ENCODE measurements around the gene ARHGAP8.

ARHGAP8 gene

DNA sequence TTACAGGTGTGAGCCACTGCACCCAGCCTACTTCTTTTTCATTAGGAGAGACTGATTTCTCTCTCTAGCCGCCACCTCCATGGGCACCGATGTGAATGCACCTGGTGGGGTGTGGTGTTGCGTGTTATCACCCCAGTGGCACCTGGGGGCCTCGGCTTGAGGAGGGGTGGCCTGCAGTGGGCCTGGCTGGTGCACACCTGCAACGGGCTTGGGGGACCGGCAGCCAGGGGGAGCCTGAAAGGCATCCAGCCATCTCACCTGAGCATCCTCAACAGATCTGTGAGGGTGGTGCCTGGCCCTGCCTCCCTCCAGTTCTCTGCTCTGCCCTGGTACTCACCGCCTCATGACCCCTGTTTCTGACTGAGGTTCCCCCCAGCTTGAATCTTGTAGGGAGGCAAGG lies 108.9 kb downstream of the ARHGAP8 start:
- TF ChIP-seq CTCF (IDR thresholded peaks at IDR 0.05; ENCODE audit: insufficient read depth, low read depth, low read length, missing control alignments), result peak; percentile 31
- no peak overlapping the region for H3K4me3 ChIP-seq (ENCODE audit: low read length)
- no peak for DNase-seq (ENCODE audit: low read depth)

GRCh38 chr22:44862281-44862680 lies 109.9 kb downstream of the ARHGAP8 start:
- TF ChIP-seq CTCF (IDR thresholded peaks at IDR 0.05; ENCODE audit: insufficient read depth, low read depth, low read length, missing control alignments), result no peak
- no peak overlapping the region for H3K4me3 ChIP-seq (ENCODE audit: low read length)
- DNase-seq (ENCODE audit: low read depth), result no peak

GRCh38 chr22:44862981-44863860 lies 110.8 kb downstream of the ARHGAP8 start:
- TF ChIP-seq CTCF (IDR thresholded peaks at IDR 0.05; ENCODE audit: insufficient read depth, low read depth, low read length, missing control alignments), result no peak
- no peak for DNase-seq (ENCODE audit: low read depth)
- no peak overlapping the region for H3K4me3 ChIP-seq (ENCODE audit: low read length)

GRCh38 chr22:44865193-44866057 lies 113.0 kb downstream of the ARHGAP8 start:
- no peak overlapping the region for H3K4me3 ChIP-seq (ENCODE audit: low read length)
- no peak for TF ChIP-seq CTCF (IDR thresholded peaks at IDR 0.05; ENCODE audit: insufficient read depth, low read depth, low read length, missing control alignments)
- DNase-seq (ENCODE audit: low read depth), result no peak

- H3K4me3 ChIP-seq (ENCODE audit: low read length), result no peak overlapping the region
- no peak for DNase-seq (ENCODE audit: low read depth)
- no peak for TF ChIP-seq CTCF (IDR thresholded peaks at IDR 0.05; ENCODE audit: insufficient read depth, low read depth, low read length, missing control alignments)
Measured at GRCh38 chr22:44869196-44869595, 116.8 kb downstream of the ARHGAP8 start.

DNA sequence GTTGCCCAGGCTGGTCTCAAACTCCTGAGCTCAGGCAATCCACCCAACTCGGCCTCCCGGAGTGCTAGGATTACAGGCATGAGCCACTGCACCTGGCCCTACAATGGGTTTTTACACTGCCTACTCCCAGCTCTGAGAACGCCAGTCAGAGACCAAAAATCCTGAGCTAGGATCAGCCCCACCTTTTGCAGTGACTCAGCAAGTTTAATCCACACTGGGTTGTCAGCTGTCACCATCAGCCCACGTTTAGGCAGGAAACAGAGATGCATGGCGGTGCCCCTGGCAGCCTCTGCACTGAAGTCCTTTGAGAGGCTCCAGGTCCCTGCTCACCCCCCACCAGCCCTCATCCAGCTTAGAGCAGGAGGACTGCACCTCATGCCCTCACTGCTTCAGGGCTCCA lies 117.6 kb downstream of the ARHGAP8 start:
- TF ChIP-seq CTCF (IDR thresholded peaks at IDR 0.05; ENCODE audit: insufficient read depth, low read depth, low read length, missing control alignments), result no peak
- peak; percentile 83 for DNase-seq (ENCODE audit: low read depth)
- H3K4me3 ChIP-seq (ENCODE audit: low read length), result no peak overlapping the region
